ENCODE data around the gene CDKAL1. TPM values are rescaled to one million over a fixed set of nuclear protein-coding genes. Genes with fewer than 3 reads are reported as not detected.

The CDKAL1 gene
- total and polyA plus RNA-seq, 3 experiments from 2014 or later, result 26.7 to 30.2 (median 29.6) TPM

- no peaks in the 10 kb centered on the region for H3K36me3 ChIP-seq (ENCODE audit: insufficient read depth, low read length)
- H3K27ac Mint-ChIP-seq, result no peak overlapping the region
- H3K27ac ChIP-seq (ENCODE audit: low read depth, low read length), result no peak overlapping the region
- H3K4me1 ChIP-seq (ENCODE audit: insufficient read depth, low read length), result no peaks in the 10 kb centered on the region
- no peaks in the 10 kb centered on the region for H3K9me3 ChIP-seq (ENCODE audit: low read length)
- H3K36me3 Mint-ChIP-seq, result peaks cover 39 to 78% (median 73%) of the 10 kb centered on the region in 3 donors
- peaks cover 0 to 9% (median 3%) of the 10 kb centered on the region in 5 donors for H3K9me3 Mint-ChIP-seq
- ChIA-PET CTCF (no interaction called here), POLR2A (no interaction called here)
- H3K27me3 ChIP-seq (ENCODE audit: insufficient read depth, low read length, poor library complexity, severe bottlenecking), result no peaks in the 10 kb centered on the region
- H3K4me3 ChIP-seq (ENCODE audit: low read length), result no peak overlapping the region
- H3K27me3 Mint-ChIP-seq, result no peaks in the 10 kb centered on the region
- H3K4me1 Mint-ChIP-seq, result no peaks in the 10 kb centered on the region
- no peak overlapping the region for H3K4me3 Mint-ChIP-seq
- no peak for DNase-seq
Measured at GRCh38 chr6:21230536-21230935, 696.3 kb downstream of the CDKAL1 start.

GRCh38 chr6:21235162-21235561, 700.9 kb downstream of the CDKAL1 start:
- Histone ChIP-seq H3K36me3 (ENCODE audit: insufficient read depth, low read length) (no peaks in the 10 kb centered on the region), H3K4me1 (ENCODE audit: insufficient read depth, low read length) (no peaks in the 10 kb centered on the region), H3K27me3 (ENCODE audit: insufficient read depth, low read length, poor library complexity, severe bottlenecking) (no peaks in the 10 kb centered on the region), H3K9me3 (ENCODE audit: low read length) (no peaks in the 10 kb centered on the region), H3K27ac (ENCODE audit: low read depth, low read length) (no peak overlapping the region), H3K4me3 (ENCODE audit: low read length) (no peak overlapping the region)
- peaks cover 34 to 56% (median 52%) of the 10 kb centered on the region in 3 donors for H3K36me3 Mint-ChIP-seq
- H3K4me1 Mint-ChIP-seq, result no peaks in the 10 kb centered on the region
- no peak overlapping the region for H3K4me3 Mint-ChIP-seq
- no peak overlapping the region for H3K27ac Mint-ChIP-seq
- peaks cover 14 to 32% (median 22%) of the 10 kb centered on the region in 5 donors for H3K9me3 Mint-ChIP-seq
- ChIA-PET POLR2A (no interaction called here), CTCF (no interaction called here)
- DNase-seq, result no peak
- H3K27me3 Mint-ChIP-seq, result no peaks in the 10 kb centered on the region

GRCh38 chr6:21238208-21238607, 704.0 kb downstream of the CDKAL1 start:
- Histone ChIP-seq H3K27me3 (ENCODE audit: insufficient read depth, low read length, poor library complexity, severe bottlenecking) (no peaks in the 10 kb centered on the region), H3K4me1 (ENCODE audit: insufficient read depth, low read length) (no peaks in the 10 kb centered on the region), H3K27ac (ENCODE audit: low read depth, low read length) (no peak overlapping the region), H3K4me3 (ENCODE audit: low read length) (no peak overlapping the region), H3K9me3 (ENCODE audit: low read length) (no peaks in the 10 kb centered on the region), H3K36me3 (ENCODE audit: insufficient read depth, low read length) (no peaks in the 10 kb centered on the region)
- Mint-ChIP-seq H3K4me3 (no peak overlapping the region), H3K9me3 (peaks cover 12 to 33% (median 21%) of the 10 kb centered on the region in 5 donors), H3K4me1 (no peaks in the 10 kb centered on the region), H3K27me3 (no peaks in the 10 kb centered on the region), H3K27ac (no peak overlapping the region), H3K36me3 (peaks cover 11 to 25% (median 23%) of the 10 kb centered on the region in 3 donors)
- POLR2A ChIA-PET, result no interaction called here
- CTCF ChIA-PET, result no interaction called here
- DNase-seq, result no peak

GRCh38 chr6:21240709-21241108, 706.5 kb downstream of the CDKAL1 start:
- no peak for DNase-seq
- H3K27ac ChIP-seq (ENCODE audit: low read depth, low read length), result no peak overlapping the region
- no peaks in the 10 kb centered on the region for H3K36me3 ChIP-seq (ENCODE audit: insufficient read depth, low read length)
- H3K4me3 ChIP-seq (ENCODE audit: low read length), result no peak overlapping the region
- Mint-ChIP-seq H3K36me3 (peaks cover 1 to 3% (median 3%) of the 10 kb centered on the region in 3 donors), H3K4me1 (no peaks in the 10 kb centered on the region), H3K9me3 (peaks cover 12 to 27% (median 21%) of the 10 kb centered on the region in 5 donors), H3K27ac (no peak overlapping the region), H3K27me3 (no peaks in the 10 kb centered on the region), H3K4me3 (no peak overlapping the region)
- POLR2A ChIA-PET, result no interaction called here
- H3K4me1 ChIP-seq (ENCODE audit: insufficient read depth, low read length), result no peaks in the 10 kb centered on the region
- no peaks in the 10 kb centered on the region for H3K9me3 ChIP-seq (ENCODE audit: low read length)
- CTCF ChIA-PET, result no interaction called here
- H3K27me3 ChIP-seq (ENCODE audit: insufficient read depth, low read length, poor library complexity, severe bottlenecking), result no peaks in the 10 kb centered on the region

GRCh38 chr6:21241231-21242130, 707.2 kb downstream of the CDKAL1 start:
- no peak for DNase-seq
- H3K27me3 Mint-ChIP-seq, result no peaks in the 10 kb centered on the region
- H3K36me3 Mint-ChIP-seq, result peaks cover 0 to 3% (median 0%) of the 10 kb centered on the region in 3 donors
- CTCF ChIA-PET, result no interaction called here
- H3K9me3 ChIP-seq (ENCODE audit: low read length), result no peaks in the 10 kb centered on the region
- H3K4me1 Mint-ChIP-seq, result no peaks in the 10 kb centered on the region
- no peak overlapping the region for H3K4me3 ChIP-seq (ENCODE audit: low read length)
- no peak overlapping the region for H3K27ac Mint-ChIP-seq
- POLR2A ChIA-PET, result no interaction called here
- no peaks in the 10 kb centered on the region for H3K27me3 ChIP-seq (ENCODE audit: insufficient read depth, low read length, poor library complexity, severe bottlenecking)
- no peak overlapping the region for H3K27ac ChIP-seq (ENCODE audit: low read depth, low read length)
- no peak overlapping the region for H3K4me3 Mint-ChIP-seq
- H3K9me3 Mint-ChIP-seq, result peaks cover 10 to 27% (median 21%) of the 10 kb centered on the region in 5 donors
- H3K4me1 ChIP-seq (ENCODE audit: insufficient read depth, low read length), result no peaks in the 10 kb centered on the region
- H3K36me3 ChIP-seq (ENCODE audit: insufficient read depth, low read length), result no peaks in the 10 kb centered on the region

- Mint-ChIP-seq H3K36me3 (no peaks in the 10 kb centered on the region), H3K27me3 (peaks cover 4% of the 10 kb centered on the region in 2 donors), H3K9me3 (peaks cover under 1 to 5% (median 2%) of the 10 kb centered on the region in 5 donors), H3K27ac (no peak overlapping the region), H3K4me1 (no peaks in the 10 kb centered on the region), H3K4me3 (no peak overlapping the region)
- Histone ChIP-seq H3K36me3 (ENCODE audit: insufficient read depth, low read length) (no peaks in the 10 kb centered on the region), H3K27me3 (ENCODE audit: insufficient read depth, low read length, poor library complexity, severe bottlenecking) (no peaks in the 10 kb centered on the region), H3K4me1 (ENCODE audit: insufficient read depth, low read length) (no peaks in the 10 kb centered on the region), H3K4me3 (ENCODE audit: low read length) (no peak overlapping the region), H3K9me3 (ENCODE audit: low read length) (no peaks in the 10 kb centered on the region), H3K27ac (ENCODE audit: low read depth, low read length) (no peak overlapping the region)
- DNase-seq, result no peak
- ChIA-PET CTCF (no interaction called here), POLR2A (no interaction called here)
Measured at GRCh38 chr6:21244897-21245470, 710.7 kb downstream of the CDKAL1 start.

- Histone ChIP-seq H3K4me3 (ENCODE audit: low read length) (no peak overlapping the region), H3K9me3 (ENCODE audit: low read length) (no peaks in the 10 kb centered on the region), H3K36me3 (ENCODE audit: insufficient read depth, low read length) (no peaks in the 10 kb centered on the region), H3K4me1 (ENCODE audit: insufficient read depth, low read length) (no peaks in the 10 kb centered on the region), H3K27ac (ENCODE audit: low read depth, low read length) (no peak overlapping the region), H3K27me3 (ENCODE audit: insufficient read depth, low read length, poor library complexity, severe bottlenecking) (no peaks in the 10 kb centered on the region)
- Mint-ChIP-seq H3K36me3 (no peaks in the 10 kb centered on the region), H3K9me3 (peaks cover 0 to 4% (median 2%) of the 10 kb centered on the region in 5 donors), H3K4me3 (no peak overlapping the region), H3K4me1 (no peaks in the 10 kb centered on the region), H3K27ac (no peak overlapping the region), H3K27me3 (peaks cover 4% of the 10 kb centered on the region in 2 donors)
- ChIA-PET POLR2A (no interaction called here), CTCF (interaction anchor here (0.5 kb wide), 1 partner anchor 43 kb away, joined by 3 read pairs; no protein-coding TSS in a partner anchor)
- DNase-seq, result no peak
Measured at GRCh38 chr6:21245488-21245887, 711.2 kb downstream of the CDKAL1 start.

- H3K4me1 Mint-ChIP-seq, result no peaks in the 10 kb centered on the region
- ChIA-PET POLR2A (no interaction called here), CTCF (interaction anchor here (0.5 kb wide), 1 partner anchor 44 kb away, joined by 3 read pairs; no protein-coding TSS in a partner anchor)
- H3K36me3 Mint-ChIP-seq, result no peaks in the 10 kb centered on the region
- no peak for DNase-seq
- Histone ChIP-seq H3K4me1 (ENCODE audit: insufficient read depth, low read length) (no peaks in the 10 kb centered on the region), H3K27ac (ENCODE audit: low read depth, low read length) (no peak overlapping the region), H3K4me3 (ENCODE audit: low read length) (no peak overlapping the region), H3K27me3 (ENCODE audit: insufficient read depth, low read length, poor library complexity, severe bottlenecking) (no peaks in the 10 kb centered on the region), H3K36me3 (ENCODE audit: insufficient read depth, low read length) (no peaks in the 10 kb centered on the region), H3K9me3 (ENCODE audit: low read length) (no peaks in the 10 kb centered on the region)
- no peak overlapping the region for H3K4me3 Mint-ChIP-seq
- H3K9me3 Mint-ChIP-seq, result peaks cover 0 to 4% (median under 1%) of the 10 kb centered on the region in 5 donors
- no peak overlapping the region for H3K27ac Mint-ChIP-seq
- peaks cover 4 to 8% of the 10 kb centered on the region in 2 donors for H3K27me3 Mint-ChIP-seq
Measured at GRCh38 chr6:21246075-21246474, 711.8 kb downstream of the CDKAL1 start.

All from CD8-positive, alpha-beta memory T cell (primary cell).